ENCODE results near the gene SLC34A2.

The SLC34A2 gene

GRCh38 chr4:25677157-25677556 lies 21.5 kb downstream of the SLC34A2 start:
- H3K36me3 ChIP-seq (ENCODE audit: insufficient read depth, low read length): no peaks in the 10 kb centered on the region
- H3F3A ChIP-seq (ENCODE audit: low read depth): no peaks in the 10 kb centered on the region
- no peaks in the 10 kb centered on the region for H3K9me3 ChIP-seq (ENCODE audit: insufficient read depth, low read depth, low read length)
- no peaks in the 10 kb centered on the region for H3K9me2 ChIP-seq (replicated peaks; ENCODE audit: low read depth, low read length)
- no peak overlapping the region for H3K4me3 ChIP-seq (ENCODE audit: low read length, poor library complexity, severe bottlenecking)
- no peak overlapping the region for H2AFZ ChIP-seq (ENCODE audit: low read length)
- no peaks in the 10 kb centered on the region for H4K20me1 ChIP-seq (ENCODE audit: insufficient read depth, low read length, poor library complexity, severe bottlenecking)
- no peak overlapping the region for H3K4me2 ChIP-seq (ENCODE audit: low read depth, low read length, poor library complexity, severe bottlenecking)
- H3K79me2 ChIP-seq (ENCODE audit: insufficient read depth, low read length): no peaks in the 10 kb centered on the region
- H3K9ac ChIP-seq (ENCODE audit: low read depth, low read length, poor library complexity, severe bottlenecking): no peak overlapping the region
- H3K27me3 ChIP-seq (ENCODE audit: insufficient read depth, low read length, poor library complexity, severe bottlenecking): no peaks in the 10 kb centered on the region
- TF ChIP-seq CTCF (conservative IDR thresholded peaks at IDR 0.05; ENCODE audit: low read length) (no peak), EZH2phosphoT487 (IDR thresholded peaks at IDR 0.05; ENCODE audit: borderline replicate concordance) (no peak)
- no peaks in the 10 kb centered on the region for H3K4me1 ChIP-seq (ENCODE audit: insufficient read depth, low read length, poor library complexity, severe bottlenecking)

GRCh38 chr4:25677943-25678342 lies 22.3 kb downstream of the SLC34A2 start:
- Histone ChIP-seq H3K9me3 (ENCODE audit: insufficient read depth, low read depth, low read length) (no peaks in the 10 kb centered on the region), H3F3A (ENCODE audit: low read depth) (no peaks in the 10 kb centered on the region), H3K79me2 (ENCODE audit: insufficient read depth, low read length) (no peaks in the 10 kb centered on the region), H3K4me2 (ENCODE audit: low read depth, low read length, poor library complexity, severe bottlenecking) (no peak overlapping the region), H3K4me1 (ENCODE audit: insufficient read depth, low read length, poor library complexity, severe bottlenecking) (no peaks in the 10 kb centered on the region), H3K27me3 (ENCODE audit: insufficient read depth, low read length, poor library complexity, severe bottlenecking) (no peaks in the 10 kb centered on the region), H3K9me2 (replicated peaks; ENCODE audit: low read depth, low read length) (no peaks in the 10 kb centered on the region), H3K4me3 (ENCODE audit: low read length, poor library complexity, severe bottlenecking) (no peak overlapping the region), H4K20me1 (ENCODE audit: insufficient read depth, low read length, poor library complexity, severe bottlenecking) (no peaks in the 10 kb centered on the region), H3K9ac (ENCODE audit: low read depth, low read length, poor library complexity, severe bottlenecking) (no peak overlapping the region), H2AFZ (ENCODE audit: low read length) (no peak overlapping the region), H3K36me3 (ENCODE audit: insufficient read depth, low read length) (no peaks in the 10 kb centered on the region)
- TF ChIP-seq EZH2phosphoT487 (IDR thresholded peaks at IDR 0.05; ENCODE audit: borderline replicate concordance) (no peak), CTCF (conservative IDR thresholded peaks at IDR 0.05; ENCODE audit: low read length) (no peak)

- Histone ChIP-seq H3K9ac (ENCODE audit: low read depth, low read length, poor library complexity, severe bottlenecking) (no peak overlapping the region), H3K9me3 (ENCODE audit: insufficient read depth, low read depth, low read length) (no peaks in the 10 kb centered on the region), H3F3A (ENCODE audit: low read depth) (no peaks in the 10 kb centered on the region), H3K36me3 (ENCODE audit: insufficient read depth, low read length) (no peaks in the 10 kb centered on the region), H3K4me3 (ENCODE audit: low read length, poor library complexity, severe bottlenecking) (no peak overlapping the region), H3K4me1 (ENCODE audit: insufficient read depth, low read length, poor library complexity, severe bottlenecking) (no peaks in the 10 kb centered on the region), H3K4me2 (ENCODE audit: low read depth, low read length, poor library complexity, severe bottlenecking) (no peak overlapping the region), H2AFZ (ENCODE audit: low read length) (no peak overlapping the region), H3K27me3 (ENCODE audit: insufficient read depth, low read length, poor library complexity, severe bottlenecking) (no peaks in the 10 kb centered on the region), H3K79me2 (ENCODE audit: insufficient read depth, low read length) (no peaks in the 10 kb centered on the region), H4K20me1 (ENCODE audit: insufficient read depth, low read length, poor library complexity, severe bottlenecking) (no peaks in the 10 kb centered on the region), H3K9me2 (replicated peaks; ENCODE audit: low read depth, low read length) (no peaks in the 10 kb centered on the region)
- no peak for TF ChIP-seq EZH2phosphoT487 (IDR thresholded peaks at IDR 0.05; ENCODE audit: borderline replicate concordance)
- no peak for TF ChIP-seq CTCF (conservative IDR thresholded peaks at IDR 0.05; ENCODE audit: low read length)
Observed at GRCh38 chr4:25687773-25688172, 32.1 kb downstream of the SLC34A2 start.

Measured in Loucy (cell line).